H1 (cell line): ENCODE results near the gene ECT2L. TPM values are rescaled to one million over a fixed set of nuclear protein-coding genes. Genes with fewer than 3 reads are reported as not detected.

Experiments
- CTCF ChIA-PET: fragments of 300-600 bp; sonication (Branson Sonifier 250); formaldehyde crosslinking; loops from one replicate; lab custom pipeline; 2021; ENCODE audit not compliant: partially characterized antibody; lab: Charles Lee
- POLR2A ChIA-PET: fragments of 300-600 bp; sonication (Branson Sonifier 250); formaldehyde crosslinking; loops from one replicate; lab custom pipeline; 2021; ENCODE audit warnings: inconsistent platforms; ENCODE audit not compliant: partially characterized antibody; lab: Charles Lee
- DNase-seq, 2 experiments: peaks; one replicate each; pipeline versions ENCODE4 v3.0.0 to v3.0.0-alpha.2; 2010 to 2022; ENCODE audit warnings: low spot score in 2 of 2, low read depth in 1 of 2, mixed read lengths in 1 of 2
- FAIRE-seq: peaks from 2 replicates; lab custom pipeline; 2011; peaks lifted over from hg19 to GRCh38; lab: Jason Lieb, UNC
- H2AFZ ChIP-seq: 2 replicates; pipeline ENCODE4 v1.8.1; 2012; ENCODE audit warnings: low read length, inconsistent platforms
- H2AK5ac ChIP-seq: 2 replicates; pipeline ENCODE4 v1.6.1; 2013; ENCODE audit warnings: low read depth, low read length
- H2BK120ac ChIP-seq: replicated peaks from 2 replicates; pipeline ENCODE3; 2013; ENCODE audit warnings: low read depth, low read length, inconsistent platforms
- H2BK12ac ChIP-seq: 2 replicates; pipeline ENCODE4 v1.6.1; 2013; ENCODE audit warnings: low read depth, low read length
- H2BK15ac ChIP-seq: 2 replicates; pipeline ENCODE4 v1.6.1; 2013; ENCODE audit warnings: low read length
- H2BK20ac ChIP-seq: 2 replicates; pipeline ENCODE4 v1.6.1; 2013; ENCODE audit warnings: low read length
- H2BK5ac ChIP-seq: 2 replicates; pipeline ENCODE4 v1.6.1; 2013; ENCODE audit warnings: low read depth, low read length
- H3K14ac ChIP-seq: 2 replicates; pipeline ENCODE4 v1.6.1; 2013; ENCODE audit warnings: inconsistent platforms; ENCODE audit not compliant: insufficient read length
- H3K18ac ChIP-seq: 2 replicates; pipeline ENCODE4 v1.6.1; 2013; ENCODE audit warnings: low read length; ENCODE audit errors: extremely low read depth
- H3K23ac ChIP-seq: 2 replicates; pipeline ENCODE4 v1.6.1; 2013; ENCODE audit warnings: inconsistent platforms; ENCODE audit not compliant: insufficient read length
- H3K23me2 ChIP-seq: 2 replicates; pipeline ENCODE4 v1.6.1; 2013; ENCODE audit warnings: low read depth, low read length
- H3K27ac ChIP-seq: 2 replicates; pipeline ENCODE4 v1.6.1; 2011; ENCODE audit warnings: low read depth, low read length, inconsistent platforms
- H3K27me3 ChIP-seq, 4 experiments: replicated peaks in 1 of 4; 1 replicate in 1 of 4; 2 replicates in 3 of 4; pipeline versions ENCODE4 v1.6.1 to v1.8.1; 2011 to 2013; ENCODE audit warnings: low read length in 3 of 4, mild to moderate bottlenecking in 3 of 4, inconsistent platforms in 2 of 4, mixed read lengths in 2 of 4, moderate library complexity in 1 of 4; ENCODE audit not compliant: control insufficient read depth in 3 of 4, insufficient read depth in 3 of 4; ENCODE audit errors: extremely low read depth in 1 of 4
- H3K36me3 ChIP-seq, 4 experiments: 2 replicates each; pipeline versions ENCODE4 v1.6.1 to v1.8.1; 2011 to 2013; ENCODE audit warnings: mild to moderate bottlenecking in 4 of 4, low read length in 3 of 4, moderate library complexity in 2 of 4, control low read depth in 1 of 4, inconsistent platforms in 1 of 4; ENCODE audit not compliant: insufficient read depth in 4 of 4, control insufficient read depth in 2 of 4
- H3K4ac ChIP-seq: replicated peaks from 2 replicates; pipeline ENCODE3; 2013; ENCODE audit warnings: low read length, low read depth, mixed read lengths, inconsistent platforms; ENCODE audit not compliant: insufficient read length
- H3K4me1 ChIP-seq, 4 experiments: replicated peaks in 1 of 4; 1 replicate in 1 of 4; 2 replicates in 3 of 4; pipeline versions ENCODE4 v1.6.1 to v1.8.1; 2011 to 2013; ENCODE audit warnings: low read length in 3 of 4, inconsistent platforms in 2 of 4, mixed read lengths in 1 of 4; ENCODE audit not compliant: insufficient read depth in 4 of 4, control insufficient read depth in 3 of 4
- H3K4me2 ChIP-seq, 2 experiments: 2 replicates each; pipeline versions ENCODE4 v1.6.1 to v1.8.1; 2011 to 2013; ENCODE audit warnings: low read depth in 2 of 2, low read length in 2 of 2, control low read depth in 1 of 2, inconsistent platforms in 1 of 2, mild to moderate bottlenecking in 1 of 2; ENCODE audit not compliant: insufficient read depth in 1 of 2
- H3K4me3 ChIP-seq, 4 experiments: fragments of 200-600, 300-600 bp in 1 of 4; sonication (generic), shearing (Covaris generic), sonication (Bioruptor Twin) in 1 of 4; 2 replicates each; pipeline versions ENCODE4 v1.5.1 to v1.8.1; 2011 to 2016; ENCODE audit warnings: low read length in 4 of 4, low read depth in 3 of 4, control low read depth in 2 of 4, inconsistent platforms in 2 of 4, mild to moderate bottlenecking in 2 of 4, mixed read lengths in 1 of 4, moderate library complexity in 1 of 4; ENCODE audit not compliant: insufficient read depth in 2 of 4; ENCODE audit errors: extremely low read depth in 1 of 4
- H3K56ac ChIP-seq: replicated peaks from 2 replicates; pipeline ENCODE3; 2013; ENCODE audit warnings: low read depth, mild to moderate bottlenecking, mixed read lengths, low read length, inconsistent platforms; ENCODE audit not compliant: insufficient read length
- H3K79me1 ChIP-seq: 2 replicates; pipeline ENCODE4 v1.6.1; 2013; ENCODE audit warnings: low read depth, low read length, control low read depth
- H3K79me2 ChIP-seq, 2 experiments: 2 replicates each; pipeline versions ENCODE4 v1.6.1 to v1.8.1; 2012 to 2013; ENCODE audit warnings: low read length in 2 of 2, mild to moderate bottlenecking in 2 of 2, inconsistent platforms in 1 of 2; ENCODE audit not compliant: insufficient read depth in 2 of 2, control insufficient read depth in 1 of 2
- H3K9ac ChIP-seq, 4 experiments: replicated peaks in 1 of 4; 1 replicate in 1 of 4; 2 replicates in 3 of 4; pipeline versions ENCODE4 v1.6.1 to v1.8.1; 2011 to 2013; ENCODE audit warnings: low read depth in 3 of 4, low read length in 3 of 4, control low read depth in 2 of 4, mild to moderate bottlenecking in 2 of 4, moderate library complexity in 2 of 4, inconsistent platforms in 1 of 4; ENCODE audit errors: extremely low read depth in 1 of 4
- H3K9me3 ChIP-seq, 2 experiments: 2 replicates each; pipeline versions ENCODE4 v1.6.1 to v1.8.1; 2012 to 2013; ENCODE audit warnings: mild to moderate bottlenecking in 2 of 2, moderate library complexity in 2 of 2, control low read depth in 1 of 2, inconsistent platforms in 1 of 2, low read depth in 1 of 2, low read length in 1 of 2, mixed read lengths in 1 of 2; ENCODE audit not compliant: insufficient read depth in 2 of 2
- H4K20me1 ChIP-seq, 2 experiments: replicated peaks in 1 of 2; 2 replicates each; pipeline versions ENCODE3 to v1.8.1; 2011 to 2013; ENCODE audit warnings: inconsistent platforms in 2 of 2, low read length in 2 of 2, mild to moderate bottlenecking in 1 of 2; ENCODE audit not compliant: insufficient read depth in 2 of 2, control insufficient read depth in 1 of 2
- H4K5ac ChIP-seq: 2 replicates; pipeline ENCODE4 v1.6.1; 2013; ENCODE audit warnings: low read length, low read depth, mixed read lengths, inconsistent platforms; ENCODE audit not compliant: insufficient read length
- H4K8ac ChIP-seq: 2 replicates; pipeline ENCODE4 v1.8.0; 2013; ENCODE audit warnings: mild to moderate bottlenecking, moderate library complexity, low read length, inconsistent platforms; ENCODE audit not compliant: insufficient read depth; ENCODE audit errors: extremely low read depth
- H4K91ac ChIP-seq: replicated peaks from 2 replicates; pipeline ENCODE3; 2013; ENCODE audit warnings: low read length, mixed read lengths, inconsistent platforms; ENCODE audit not compliant: insufficient read length
- ASH2L ChIP-seq: fragments of 200-600, 300-600 bp; sonication (generic); IDR thresholded peaks from one replicate; pipeline ENCODE4 v1.7.1; 2017; ENCODE audit warnings: low read length
- CBX8 ChIP-seq: fragments of 300-800, 300-1000 bp; sonication (generic); IDR thresholded peaks from 2 replicates; pipeline ENCODE4 v1.7.1; 2016; ENCODE audit warnings: low read depth, low read length, borderline replicate concordance
- CEBPB ChIP-seq: IDR thresholded peaks from 2 replicates; pipeline ENCODE4 v1.6.1; 2012; ENCODE audit warnings: low read depth, low read length
- CTBP2 ChIP-seq: IDR thresholded peaks from 2 replicates; pipeline ENCODE4 v1.7.0; 2011; ENCODE audit warnings: borderline replicate concordance, mild to moderate bottlenecking, moderate library complexity, mixed read lengths, low read length; ENCODE audit not compliant: insufficient read depth, insufficient read length
- HDAC2 ChIP-seq, 2 experiments: fragments of 300-600 bp in 1 of 2; sonication (generic) in 1 of 2; IDR thresholded peaks; 2 replicates each; pipeline ENCODE4 v1.6.1; 2011 to 2012; ENCODE audit warnings: low read depth in 2 of 2, low read length in 2 of 2, mild to moderate bottlenecking in 2 of 2, moderate library complexity in 2 of 2, borderline replicate concordance in 1 of 2, inconsistent platforms in 1 of 2
- KDM5A ChIP-seq: fragments of 200-600 bp; IDR thresholded peaks from 2 replicates; pipeline ENCODE4 v1.7.1; 2012; ENCODE audit warnings: mild to moderate bottlenecking, low read length, inconsistent platforms, mixed read lengths
- NANOG ChIP-seq: IDR thresholded peaks from 2 replicates; pipeline ENCODE4 v1.6.1; 2011; ENCODE audit warnings: low read length, low read depth, mild to moderate bottlenecking, inconsistent platforms; ENCODE audit not compliant: insufficient read depth, poor library complexity, severe bottlenecking
- POLR2AphosphoS5 ChIP-seq: IDR thresholded peaks from 2 replicates; pipeline ENCODE4 v1.6.1; 2011; ENCODE audit warnings: low read depth, low read length
- POU5F1 ChIP-seq: IDR thresholded peaks from 2 replicates; pipeline ENCODE4 v1.6.1; 2011; ENCODE audit warnings: low read depth, mild to moderate bottlenecking, low read length, moderate library complexity
- RAD21 ChIP-seq, 2 experiments: IDR thresholded peaks in 1 of 2; conservative IDR thresholded peaks in 1 of 2; 2 replicates each; pipeline ENCODE4 v1.6.1; 2011; ENCODE audit warnings: low read depth in 2 of 2, low read length in 2 of 2, improper control_type of control experiment in 1 of 2, inconsistent platforms in 1 of 2, mild to moderate bottlenecking in 1 of 2, moderate library complexity in 1 of 2
- RFX5 ChIP-seq: IDR thresholded peaks from 2 replicates; pipeline ENCODE4 v1.6.1; 2011; ENCODE audit warnings: low read depth, low read length, improper control_type of control experiment, borderline replicate concordance
- RXRA ChIP-seq: IDR thresholded peaks from 2 replicates; pipeline ENCODE4 v1.6.1; 2011; ENCODE audit warnings: low read depth, mild to moderate bottlenecking, low read length, moderate library complexity; ENCODE audit not compliant: insufficient read depth
- SP2 ChIP-seq: IDR thresholded peaks from 2 replicates; pipeline ENCODE4 v1.6.1; 2012; ENCODE audit warnings: mild to moderate bottlenecking, low read length, inconsistent platforms
- TAF1 ChIP-seq: IDR thresholded peaks from 2 replicates; pipeline ENCODE4 v1.6.1; 2011; ENCODE audit warnings: mild to moderate bottlenecking, low read depth, low read length
- WGBS, 2 experiments: shearing (Covaris generic) in 1 of 2; methylation state at CpG; one replicate each; pipeline versions ENCODE4 v1.1.6 to v1.1.7; 2013 to 2015; ENCODE audit warnings: low lambda C conversion rate in 2 of 2, mixed read lengths in 2 of 2, inconsistent platforms in 1 of 2, low coverage in 1 of 2, missing lambda C conversion rate in 1 of 2; ENCODE audit not compliant: insufficient replicate concordance in 2 of 2, insufficient coverage in 1 of 2, insufficient read length in 1 of 2; ENCODE audit errors: extremely low coverage in 1 of 2, missing lambda C conversion rate in 1 of 2; 5-methylcytosine and 5-hydroxymethylcytosine counted together
- polyA plus RNA-seq, 7 experiments: library from polyadenylated mRNA; depleted of rRNA in 3 of 7; stranded (reverse) in 5 of 7; unstranded in 2 of 7; fragments of >200 nt in 5 of 7; fragments of 200-250 nt in 2 of 7; gene quantifications; 1 replicate in 5 of 7; 2 replicates in 1 of 7; 4 replicates in 1 of 7; pipeline versions ENCODE4 v1.2.1 to v1.2.3, GENCODE V29; 2011 to 2013; ENCODE audit warnings: missing spikeins in 2 of 7, mixed read lengths in 2 of 7
- total RNA-seq: library from RNA; stranded (reverse); fragmentation: NEBNext Ultra II Directional; extraction: Animal tissue kit (Norgen Biotek cat#: 25700); gene quantifications from 2 replicates; pipeline ENCODE4 v1.2.1, GENCODE V29; 2021

The ECT2L gene
- total and polyA plus RNA-seq, 2 of the 8 experiments (the other 6 are each of a cell fraction or from before 2014, with no cell fraction given): not detected

GRCh38 chr6:138909975-138910374 lies 114.1 kb downstream of the ECT2L start:
- no peak overlapping the region for H4K91ac ChIP-seq
- no peak overlapping the region for H3K27ac ChIP-seq
- no peak overlapping the region for H3K9ac ChIP-seq
- H3K23me2 ChIP-seq: no peaks in the 10 kb centered on the region; the same call in 1 of the 2 replicates
- no peak overlapping the region for H2BK120ac ChIP-seq
- no peak overlapping the region for H3K4ac ChIP-seq
- H4K5ac ChIP-seq: no peak overlapping the region
- no peak overlapping the region for H3K4me3 ChIP-seq
- H2AFZ ChIP-seq: no peak overlapping the region
- H4K8ac ChIP-seq: no peak overlapping the region
- no peak overlapping the region for H2BK5ac ChIP-seq
- H2BK15ac ChIP-seq: no peak overlapping the region
- FAIRE-seq (no peak), DNase-seq (no peak)
- no peak overlapping the region for H3K18ac ChIP-seq
- no peak overlapping the region for H3K14ac ChIP-seq
- no peak overlapping the region for H3K4me2 ChIP-seq
- CTCF ChIA-PET: interaction anchor here (1.4 kb wide), 1 partner anchor 9 kb away, joined by 3 read pairs; no protein-coding TSS in a partner anchor
- H3K27me3 ChIP-seq: no peaks in the 10 kb centered on the region
- no peaks in the 10 kb centered on the region for H3K9me3 ChIP-seq
- H3K4me1 ChIP-seq: no peaks in the 10 kb centered on the region
- peaks cover 0 to 6% of the 10 kb centered on the region in 2 experiments for H4K20me1 ChIP-seq
- no peak overlapping the region for H2BK12ac ChIP-seq
- H2BK20ac ChIP-seq: no peak overlapping the region
- no peaks in the 10 kb centered on the region for H3K79me1 ChIP-seq
- H3K23ac ChIP-seq: no peak overlapping the region
- H3K36me3 ChIP-seq: peaks cover 3 to 87% (median 39%) of the 10 kb centered on the region in 4 experiments
- no peaks in the 10 kb centered on the region for H3K79me2 ChIP-seq
- POLR2A ChIA-PET: no interaction called here
- 94% methylated on average over 1 of the region's 1 CpG; no CpG with 5 or more reads in 1 of the 2 experiments for WGBS, 2 experiments
- H2AK5ac ChIP-seq: no peak overlapping the region
- H3K56ac ChIP-seq: no peak overlapping the region
- TF ChIP-seq CTBP2 (no peak), NANOG (no peak), ASH2L (no peak), RFX5 (no peak), RAD21 (IDR thresholded peaks at IDR 0.05 in 1 of 2, conservative IDR thresholded peaks at IDR 0.05 in 1 of 2; ENCODE audit: low read depth in 2 of 2, low read length in 2 of 2) (no peak), TAF1 (no peak), RXRA (no peak), CEBPB (no peak), SP2 (no peak), HDAC2 (IDR thresholded peaks at IDR 0.05; ENCODE audit: borderline replicate concordance in 1 of 2, low read depth in 2 of 2, low read length in 2 of 2) (no peak), CBX8 (no peak), POU5F1 (no peak), POLR2AphosphoS5 (no peak), KDM5A (no peak)
